Fibroblast of skin of left quadriceps (primary cell): ENCODE measurements around the gene PCDHGA2.
"Not testable (repeated sequence)": the region's sequence is repeated elsewhere in the genome, so short reads cannot be mapped to it uniquely, and the experiment has no call there.

ENCODE experiments used
- DNase-seq, 2 experiments: peaks; one replicate each; pipeline ENCODE4 v3.0.0-alpha.2; 2013; ENCODE audit warnings: low read depth in 2 of 2

Gene PCDHGA2

DNA sequence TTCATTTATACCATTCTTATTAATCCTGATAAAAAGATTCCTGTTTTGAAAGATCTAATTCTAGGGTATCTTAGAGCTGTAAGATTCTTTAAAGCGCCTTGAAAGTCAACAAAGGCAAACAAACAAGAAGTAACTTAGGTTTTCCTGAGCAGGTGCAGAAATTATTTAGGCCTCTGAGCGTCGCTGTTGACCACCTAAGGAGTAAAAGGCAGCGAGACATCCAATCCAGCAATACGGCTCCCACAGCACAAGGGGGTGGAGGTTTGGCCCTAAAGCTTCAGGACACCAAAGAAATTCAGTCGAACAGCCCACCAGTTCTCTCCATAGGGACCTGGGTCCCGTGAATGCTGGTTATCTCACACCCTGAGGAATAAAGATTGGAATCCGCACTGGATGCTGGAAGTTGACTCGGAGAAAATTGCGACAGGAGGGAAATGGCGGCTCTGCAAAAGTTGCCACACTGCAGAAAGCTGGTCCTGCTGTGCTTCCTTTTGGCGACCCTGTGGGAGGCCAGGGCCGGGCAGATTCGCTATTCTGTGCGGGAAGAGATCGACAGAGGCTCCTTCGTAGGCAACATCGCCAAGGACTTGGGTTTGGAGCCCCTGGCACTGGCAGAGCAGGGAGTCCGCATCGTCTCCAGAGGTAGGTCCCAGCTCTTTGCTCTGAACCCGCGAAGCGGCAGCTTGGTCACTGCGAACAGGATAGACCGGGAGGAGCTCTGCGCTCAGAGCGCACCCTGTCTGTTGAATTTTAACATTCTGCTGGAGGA lies at the start of gene PCDHGA2:
PCDHGA2 (plus strand) TSS at position 223 of the 769 bp plus-strand sequence.
- DNase-seq = no peak

DNA sequence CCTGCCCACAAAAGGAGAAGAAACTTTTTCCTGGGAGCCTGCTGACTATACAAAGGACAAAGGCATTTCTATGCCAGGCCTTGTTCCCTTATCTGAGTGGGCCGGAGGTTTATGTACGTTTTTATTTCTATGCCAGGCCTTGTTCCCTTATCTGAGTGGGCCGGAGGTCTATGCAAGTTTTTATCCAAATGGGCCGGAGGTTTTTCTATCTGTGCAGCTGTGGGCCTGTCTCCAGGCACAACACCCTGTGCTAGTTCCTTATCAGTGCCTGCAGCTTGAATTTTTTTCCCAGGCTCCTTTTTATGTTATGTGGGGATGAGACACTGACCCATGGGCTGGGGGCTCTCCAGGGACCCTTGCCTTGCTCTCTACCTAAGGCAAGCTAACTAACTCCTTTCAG lies 40.2 kb upstream of the PCDHGA2 start:
- no peak for DNase-seq

DNA sequence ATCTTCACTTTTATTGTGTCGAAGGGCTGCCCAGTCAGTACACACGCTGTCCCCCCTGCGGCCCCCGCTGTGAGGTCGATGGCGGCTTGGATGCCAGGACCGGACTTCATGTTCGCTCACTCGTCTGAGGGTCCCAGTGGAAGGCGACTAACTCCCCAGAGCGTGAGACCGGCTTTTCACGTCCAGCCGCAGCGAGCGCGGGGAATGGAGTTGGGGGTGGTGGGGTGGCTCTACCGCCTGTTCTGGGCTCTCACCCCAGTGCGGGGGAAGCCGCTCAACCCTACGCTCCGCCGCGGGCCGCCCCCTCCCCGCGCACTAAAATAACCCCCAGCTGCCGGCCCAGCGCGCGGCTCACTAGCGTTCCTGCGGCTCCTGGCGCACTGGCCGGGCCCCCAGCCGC lies 34.8 kb upstream of the PCDHGA2 start, which contains the start of gene SLC25A2:
SLC25A2 (minus strand) TSS at position 294 of the 400 bp plus-strand sequence; CDS start at position 110, 184 bp downstream.
- DNase-seq = no peak

DNA sequence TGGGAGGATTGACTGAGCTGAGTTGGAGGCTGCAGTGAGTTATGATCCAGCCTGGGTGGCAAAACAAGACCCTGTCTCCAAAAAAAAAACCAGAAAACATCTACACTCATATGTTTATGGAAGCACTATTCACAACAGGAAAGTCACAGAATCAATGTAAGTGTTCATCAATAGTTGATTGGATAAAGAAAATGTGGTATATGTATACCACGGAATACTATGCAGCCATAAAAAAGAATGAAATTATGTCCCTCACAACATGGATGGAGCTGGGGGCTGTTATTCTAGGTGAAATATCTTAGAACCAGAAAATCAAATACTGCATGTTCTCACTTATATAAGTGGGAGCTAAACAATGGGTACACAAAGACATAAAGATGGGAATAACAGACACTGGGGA lies 31.9 kb upstream of the PCDHGA2 start:
- DNase-seq = no peak

DNA sequence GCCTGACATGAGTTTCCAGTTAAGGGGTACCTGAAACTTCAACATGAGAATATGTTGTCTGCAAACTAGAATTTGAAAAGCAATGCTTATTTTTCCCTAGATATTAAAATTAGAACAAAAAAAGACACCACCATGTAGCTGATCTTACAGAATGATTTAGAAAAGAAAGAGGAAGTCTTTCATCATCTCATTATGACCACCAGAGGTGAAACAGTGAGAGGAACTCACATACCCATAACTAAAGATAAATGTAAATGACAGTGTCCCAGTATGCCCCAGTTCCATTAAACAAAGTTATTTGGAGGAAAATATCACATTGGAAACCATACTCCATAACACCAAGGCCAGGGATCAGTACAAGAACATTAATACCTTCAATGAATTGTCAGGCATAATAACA lies 24.8 kb upstream of the PCDHGA2 start:
- DNase-seq = no peak

DNA sequence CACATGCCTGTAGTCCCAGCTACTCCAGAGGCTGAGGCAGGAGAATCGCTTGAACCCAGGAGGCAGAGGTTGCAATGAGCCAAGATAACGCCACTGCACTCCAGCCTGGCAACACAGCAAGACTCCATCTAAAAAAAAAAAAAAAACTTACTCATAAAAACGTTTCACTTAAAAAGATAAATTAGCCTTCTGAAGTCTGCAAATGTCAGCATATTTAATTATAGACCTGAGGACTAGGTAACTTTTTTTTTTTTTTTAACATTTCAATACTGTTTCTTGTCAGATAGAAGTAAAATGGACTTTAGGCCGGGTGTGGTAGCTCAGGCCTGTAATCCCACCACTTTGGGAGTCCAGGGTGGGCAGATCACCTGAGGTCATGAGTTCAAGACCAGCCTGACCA lies 21.6 kb upstream of the PCDHGA2 start:
- DNase-seq = not testable (repeated sequence)

DNA sequence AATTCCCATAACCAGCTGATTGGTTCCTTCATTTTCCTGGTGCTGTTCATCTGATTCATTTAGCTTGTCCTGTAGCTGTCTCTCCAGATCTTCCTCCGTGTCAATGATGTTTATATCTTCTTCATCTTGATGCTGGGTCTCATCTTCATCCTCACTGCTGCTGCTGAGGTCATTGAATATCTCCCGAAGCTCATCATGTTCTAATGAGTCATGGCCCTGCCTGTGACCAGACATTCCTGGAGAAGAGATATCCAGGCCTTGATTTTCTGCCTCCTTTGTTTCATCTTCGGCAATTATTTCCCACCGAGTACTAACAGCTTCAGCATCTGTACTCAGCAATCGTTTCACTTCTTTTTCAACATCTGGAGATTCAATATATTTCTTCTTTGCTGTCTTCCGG lies 19.4 kb upstream of the PCDHGA2 start:
- no peak for DNase-seq

DNA sequence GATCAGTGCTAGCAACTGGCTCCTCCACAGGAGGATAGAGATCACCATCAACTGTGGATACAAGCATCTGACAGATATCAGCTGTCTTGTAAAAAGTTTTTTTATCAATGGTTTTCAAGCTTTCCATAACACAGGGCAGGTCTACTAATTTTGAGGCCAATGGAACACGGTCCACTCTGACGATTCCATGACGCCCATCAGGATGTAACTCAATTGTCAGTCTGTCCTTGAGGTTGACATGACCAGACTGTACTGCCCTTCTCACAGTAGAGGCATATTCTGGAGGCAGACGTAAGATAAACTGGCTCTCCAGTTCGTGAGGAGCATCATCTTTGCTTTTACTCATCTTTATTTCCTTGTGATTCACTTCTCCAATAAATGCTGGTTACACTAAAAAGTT lies 18.9 kb upstream of the PCDHGA2 start:
- DNase-seq = no peak

DNA sequence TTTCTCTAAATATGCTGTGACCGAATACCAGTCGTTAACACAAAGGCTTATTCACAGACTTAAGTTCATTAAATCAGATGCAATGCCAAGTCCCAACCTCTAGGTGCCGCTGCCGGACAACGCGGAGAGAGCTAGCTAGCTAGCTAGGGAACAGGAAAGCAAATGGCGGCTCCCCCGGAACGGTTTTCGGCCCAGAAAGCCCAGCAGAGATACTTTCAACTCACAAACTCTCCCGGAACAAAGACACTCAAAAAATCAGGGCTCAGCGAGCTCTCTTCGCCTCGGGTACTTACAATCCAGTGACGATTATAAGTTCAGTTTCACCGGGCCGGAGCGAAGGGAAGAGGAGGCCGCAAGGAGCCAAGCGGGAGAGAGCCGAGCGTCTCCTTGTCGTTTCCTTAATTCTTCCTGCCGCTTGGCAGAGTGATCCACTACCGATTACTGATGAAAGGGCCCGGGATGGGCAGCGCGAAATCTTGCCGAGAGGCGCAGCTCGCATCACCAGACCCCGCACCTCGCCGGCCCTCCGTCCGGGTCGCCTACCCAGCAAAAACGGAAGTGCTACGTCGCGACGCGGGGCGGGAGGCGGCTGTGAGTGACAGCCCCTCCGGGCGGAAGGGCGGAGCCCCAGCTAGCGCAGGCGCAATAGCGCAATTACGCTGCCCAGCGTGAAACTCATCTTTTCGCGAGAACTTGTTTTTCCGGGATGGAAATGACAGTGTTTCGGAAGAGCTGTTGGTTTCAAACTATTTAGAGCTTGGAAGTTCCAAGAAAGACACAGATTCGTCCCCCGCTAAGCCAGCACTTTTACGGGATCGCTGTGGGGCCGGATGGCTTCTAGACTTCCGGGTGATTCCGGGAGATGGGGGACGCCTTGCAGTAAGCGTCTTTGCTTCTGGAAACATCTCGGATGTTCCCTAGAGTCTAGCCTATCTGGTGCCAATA lies 18.1 kb upstream of the PCDHGA2 start, which contains the start of gene TAF7:
TAF7 (minus strand) TSS at position 560 of the 945 bp plus-strand sequence. CDS start 740 bp downstream, outside the sequence.
- peak; percentile 85 to 86 for DNase-seq

DNA sequence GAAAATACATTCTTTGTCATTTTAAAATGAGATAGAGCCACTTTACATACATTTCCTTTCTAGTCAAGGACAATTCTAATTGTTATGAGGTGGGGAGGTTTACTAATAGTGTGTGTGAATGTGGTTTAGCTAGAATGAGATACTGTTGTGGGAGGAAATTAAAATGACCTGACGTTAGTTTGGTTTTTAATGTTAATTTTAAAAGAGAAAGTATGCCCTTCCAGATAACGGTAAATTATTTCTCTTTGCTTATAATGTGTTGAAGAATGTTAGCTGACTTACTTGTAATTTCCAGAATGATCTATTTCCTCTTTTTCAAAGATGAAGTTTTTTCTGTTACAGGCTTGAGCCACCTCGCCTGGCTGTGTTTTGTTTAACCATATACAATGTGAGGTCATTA lies 16.3 kb upstream of the PCDHGA2 start:
- no peak for DNase-seq

DNA sequence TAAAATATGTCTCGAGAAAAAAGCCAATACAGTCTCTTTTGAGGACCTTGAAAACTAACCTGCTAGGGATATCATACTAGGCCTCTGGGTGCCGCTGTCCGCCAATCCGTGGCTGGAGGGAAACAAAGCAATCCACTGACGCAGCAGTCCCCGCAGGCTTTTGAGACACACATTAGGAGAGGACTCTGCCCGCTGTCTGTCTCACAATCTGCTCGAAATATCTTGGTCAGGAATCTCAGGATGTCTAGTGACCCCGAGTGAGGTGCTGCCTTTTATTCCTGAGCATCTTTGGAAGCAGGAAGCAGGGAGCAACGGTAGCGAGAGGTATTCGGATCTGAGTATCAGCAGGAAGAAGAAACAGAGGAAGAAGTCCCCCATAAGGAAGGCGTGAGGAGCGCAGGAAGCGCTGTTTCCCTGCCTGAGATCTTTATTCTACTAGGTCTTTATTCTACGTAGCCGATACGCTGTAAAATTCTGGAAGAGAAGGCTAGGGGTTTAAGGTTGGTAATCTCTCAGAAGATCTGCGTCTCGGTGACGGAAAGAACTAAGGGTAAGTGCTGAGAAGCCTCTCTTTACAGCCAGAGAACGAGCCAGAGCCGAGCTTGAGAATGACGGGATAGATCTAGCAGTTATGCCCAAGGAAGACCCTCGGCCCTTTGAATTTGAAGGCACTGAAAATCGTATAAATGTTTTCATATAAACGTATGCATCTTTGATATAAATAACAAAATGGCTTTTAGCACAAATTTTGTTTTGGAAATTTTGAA lies 12.3 kb upstream of the PCDHGA2 start:
- peak in 1 of 2 experiments; percentile 37 for DNase-seq

DNA sequence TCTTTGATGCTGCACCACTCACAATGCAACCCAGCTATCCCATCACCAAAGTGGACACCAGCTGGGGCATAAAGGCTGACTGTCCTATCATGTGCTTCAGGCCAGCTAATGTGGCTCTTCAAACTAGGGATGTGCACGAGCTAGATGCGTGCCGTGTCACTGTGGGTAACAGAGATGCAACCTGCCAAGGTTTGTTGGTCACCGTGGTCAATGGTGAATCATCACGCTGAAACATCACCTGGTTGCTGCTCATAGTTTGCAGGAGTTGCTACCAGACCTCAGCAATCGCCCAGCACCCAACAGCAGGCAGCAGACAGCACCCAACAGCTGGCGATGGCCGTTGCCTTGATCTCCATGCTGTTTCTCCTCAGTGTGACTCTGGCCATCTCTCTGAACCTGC lies 10.3 kb upstream of the PCDHGA2 start:
- DNase-seq = no peak

DNA sequence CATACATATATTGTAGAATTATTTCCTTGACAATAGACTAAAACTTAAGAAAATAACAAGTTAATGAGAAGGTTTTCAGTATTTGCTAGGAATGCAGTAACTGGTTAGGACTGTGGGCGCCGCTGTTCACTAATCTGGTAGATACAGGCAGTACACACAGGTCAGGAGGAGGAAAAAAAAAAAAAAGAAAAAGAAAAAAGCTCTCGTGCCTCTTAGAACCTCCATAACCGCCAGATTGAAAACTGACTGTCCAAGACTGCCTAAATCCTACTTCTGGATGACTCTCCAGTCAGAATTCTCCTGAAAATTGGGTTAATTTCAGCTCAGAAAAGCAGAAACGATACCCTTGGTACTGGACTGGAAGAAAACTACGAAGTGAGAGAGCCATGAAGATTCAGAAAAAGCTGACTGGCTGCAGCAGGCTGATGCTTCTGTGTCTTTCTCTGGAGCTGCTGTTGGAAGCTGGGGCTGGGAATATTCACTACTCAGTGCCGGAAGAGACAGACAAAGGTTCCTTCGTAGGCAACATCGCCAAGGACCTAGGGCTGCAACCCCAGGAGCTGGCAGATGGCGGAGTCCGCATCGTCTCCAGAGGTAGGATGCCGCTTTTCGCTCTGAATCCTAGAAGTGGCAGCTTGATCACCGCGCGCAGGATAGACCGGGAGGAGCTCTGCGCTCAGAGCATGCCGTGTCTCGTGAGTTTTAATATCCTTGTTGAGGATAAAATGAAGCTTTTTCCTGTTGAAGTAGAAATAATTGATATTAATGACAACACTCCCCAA lies 8.1 kb upstream of the PCDHGA2 start, which contains the start of gene PCDHGA1:
PCDHGA1 (plus strand) TSS at position 216 of the 782 bp plus-strand sequence.
- DNase-seq = no peak

DNA sequence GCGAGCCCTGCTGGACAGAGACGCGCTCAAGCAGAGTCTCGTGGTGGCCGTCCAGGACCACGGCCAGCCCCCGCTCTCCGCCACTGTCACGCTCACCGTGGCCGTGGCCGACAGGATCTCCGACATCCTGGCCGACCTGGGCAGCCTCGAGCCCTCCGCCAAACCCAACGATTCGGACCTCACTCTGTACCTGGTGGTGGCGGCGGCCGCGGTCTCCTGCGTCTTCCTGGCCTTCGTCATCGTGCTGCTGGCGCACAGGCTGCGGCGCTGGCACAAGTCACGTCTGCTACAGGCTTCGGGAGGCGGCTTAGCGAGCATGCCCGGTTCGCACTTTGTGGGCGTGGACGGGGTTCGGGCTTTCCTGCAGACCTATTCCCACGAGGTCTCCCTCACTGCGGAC lies 6.0 kb upstream of the PCDHGA2 start:
- not testable (repeated sequence) for DNase-seq

DNA sequence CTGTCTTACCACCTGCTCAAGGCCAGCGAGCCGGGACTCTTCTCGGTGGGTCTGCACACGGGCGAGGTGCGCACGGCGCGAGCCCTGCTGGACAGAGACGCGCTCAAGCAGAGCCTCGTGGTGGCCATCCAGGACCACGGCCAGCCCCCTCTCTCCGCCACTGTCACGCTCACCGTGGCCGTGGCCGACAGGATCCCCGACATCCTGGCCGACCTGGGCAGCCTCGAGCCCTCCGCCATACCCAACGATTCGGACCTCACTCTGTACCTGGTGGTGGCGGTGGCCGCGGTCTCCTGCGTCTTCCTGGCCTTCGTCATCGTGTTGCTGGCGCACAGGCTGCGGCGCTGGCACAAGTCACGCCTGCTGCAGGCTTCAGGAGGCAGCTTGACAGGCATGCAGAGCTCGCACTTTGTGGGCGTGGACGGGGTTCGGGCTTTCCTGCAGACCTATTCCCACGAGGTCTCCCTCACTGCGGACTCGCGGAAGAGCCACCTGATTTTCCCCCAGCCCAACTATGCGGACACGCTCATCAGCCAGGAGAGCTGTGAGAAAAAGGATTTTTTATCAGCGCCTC lies 2.3 kb downstream of the PCDHGA2 start:
- DNase-seq = not testable (repeated sequence)

DNA sequence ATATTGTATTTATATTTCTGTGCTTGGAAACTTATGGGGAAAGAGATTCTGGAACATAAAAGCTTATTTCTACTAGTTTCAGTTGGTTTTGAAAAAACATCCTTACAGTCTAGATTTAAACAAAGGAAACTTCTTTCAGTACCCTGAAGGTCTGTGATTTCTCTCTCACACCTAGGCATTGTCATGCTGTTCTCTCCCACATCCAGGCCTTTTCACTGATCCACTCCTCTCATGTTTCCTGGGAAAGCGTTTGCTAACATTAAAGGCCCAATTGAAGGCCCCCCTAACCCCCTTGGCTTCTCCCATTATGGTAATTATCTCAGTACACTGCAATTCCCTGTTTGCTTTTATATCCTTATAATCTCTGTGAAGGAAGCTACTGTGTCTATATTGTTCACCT lies 4.2 kb downstream of the PCDHGA2 start:
- DNase-seq = no peak

DNA sequence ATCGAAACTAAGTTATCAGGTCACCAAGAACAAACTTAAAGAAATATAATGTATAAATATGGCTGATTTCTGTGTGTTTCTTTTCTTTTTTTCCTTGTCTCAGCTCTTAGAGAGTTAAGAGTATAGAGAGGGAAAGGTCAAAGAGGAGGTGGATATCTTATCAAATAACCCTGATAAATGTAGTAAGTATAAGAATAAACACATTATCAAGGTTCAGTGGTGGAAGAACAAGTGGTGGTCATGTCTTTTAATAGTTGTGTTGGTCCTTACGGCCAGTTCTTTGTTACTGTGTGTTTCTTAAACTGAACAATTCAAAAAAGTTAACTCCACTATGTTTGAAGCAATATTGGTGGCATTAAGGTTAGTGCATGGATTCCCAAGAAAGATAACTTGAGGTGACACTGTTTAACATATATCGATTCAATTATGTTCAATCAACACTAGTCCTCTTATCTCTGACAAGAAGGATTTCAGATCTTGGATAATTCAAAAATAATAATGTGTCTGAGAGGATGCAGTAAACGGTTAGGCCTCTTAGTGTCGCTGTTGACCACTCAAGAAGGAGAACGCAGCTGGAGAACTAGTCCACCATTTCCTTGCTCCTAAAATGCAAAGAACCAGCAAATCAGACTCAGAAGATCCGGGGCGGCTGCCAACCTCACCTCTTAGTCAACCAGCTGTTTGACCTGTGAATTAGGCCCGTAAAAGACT lies 4.8 kb downstream of the PCDHGA2 start, which contains the start of gene PCDHGA3:
PCDHGA3 (plus strand) TSS at position 588 of the 711 bp plus-strand sequence. CDS start 205 bp downstream, outside the sequence.
- DNase-seq = no peak

DNA sequence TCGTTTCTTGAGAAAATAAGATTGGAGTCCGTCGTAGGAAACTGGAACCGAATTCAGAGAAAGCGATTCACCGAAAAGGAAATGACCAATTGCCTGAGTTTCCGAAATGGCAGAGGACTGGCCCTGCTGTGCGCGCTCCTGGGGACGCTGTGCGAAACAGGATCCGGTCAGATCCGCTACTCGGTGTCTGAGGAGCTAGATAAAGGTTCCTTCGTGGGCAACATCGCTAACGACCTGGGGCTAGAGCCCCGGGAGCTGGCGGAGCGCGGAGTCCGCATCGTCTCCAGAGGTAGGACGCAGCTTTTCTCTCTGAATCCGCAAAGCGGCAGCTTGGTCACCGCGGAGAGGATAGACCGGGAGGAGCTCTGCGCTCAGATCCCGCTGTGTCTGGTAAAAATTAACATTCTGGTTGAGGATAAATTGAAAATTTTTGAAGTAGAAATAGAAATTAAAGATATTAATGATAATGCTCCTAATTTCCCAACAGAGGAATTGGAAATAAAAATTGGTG lies 5.4 kb downstream of the PCDHGA2 start:
- no peak for DNase-seq

DNA sequence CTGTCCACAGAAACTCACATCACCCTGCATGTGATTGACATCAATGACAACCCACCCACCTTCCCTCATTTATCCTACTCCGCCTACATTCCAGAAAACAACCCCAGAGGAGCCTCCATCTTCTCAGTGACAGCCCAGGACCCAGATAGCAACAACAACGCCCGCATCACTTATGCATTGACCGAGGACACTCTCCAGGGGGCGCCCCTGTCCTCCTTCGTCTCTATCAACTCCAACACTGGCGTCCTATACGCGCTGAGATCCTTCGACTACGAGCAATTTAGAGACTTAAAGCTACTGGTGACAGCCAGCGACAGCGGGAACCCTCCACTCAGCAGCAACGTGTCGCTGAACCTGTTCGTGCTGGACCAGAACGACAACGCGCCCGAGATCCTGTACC lies 6.8 kb downstream of the PCDHGA2 start:
- no peak for DNase-seq
